ENCODE data around the gene B3GALT4. TPM values are rescaled to one million over a fixed set of nuclear protein-coding genes. Genes with fewer than 3 reads are reported as not detected.
A peak's percentile ranks its signal among the peaks of the same experiment; 100 is the strongest.

Gene B3GALT4
- total RNA-seq, 4 donors from 2014 or later = 8.3 to 33.1 (median 28.5) TPM

GRCh38 chr6:33249732-33250630, 26.9 kb upstream of the B3GALT4 start:
- no peaks in the 10 kb centered on the region for H3K27me3 ChIP-seq
- no peak for DNase-seq
- peaks cover 0 to 5% (median 0%) of the 10 kb centered on the region in 3 donors for H3K36me3 ChIP-seq
- peak overlapping the region; percentile 43 to 60 (median 56) for H3K4me3 ChIP-seq
- TF ChIP-seq CTCF (IDR thresholded peaks at IDR 0.05) (no peak), POLR2A (IDR thresholded peaks at IDR 0.05) (no peak)
- H3K9me3 ChIP-seq = no peaks in the 10 kb centered on the region
- peak overlapping the region; percentile 86 to 93 (median 89) for H3K27ac ChIP-seq
- peaks cover 0 to 19% (median 5%) of the 10 kb centered on the region in 4 donors for H3K4me1 ChIP-seq

- no peaks in the 10 kb centered on the region for H3K27me3 ChIP-seq
Observed at GRCh38 chr6:33250731-33251130, 26.2 kb upstream of the B3GALT4 start.

GRCh38 chr6:33251395-33252012, 25.4 kb upstream of the B3GALT4 start:
- Histone ChIP-seq H3K36me3 (peaks cover 0 to 7% (median 0%) of the 10 kb centered on the region in 3 donors), H3K4me3 (no peak overlapping the region), H3K27ac (no peak overlapping the region), H3K4me1 (peaks cover 0 to 19% (median 5%) of the 10 kb centered on the region in 4 donors), H3K9me3 (no peaks in the 10 kb centered on the region), H3K27me3 (no peaks in the 10 kb centered on the region)
- DNase-seq = no peak
- TF ChIP-seq POLR2A (IDR thresholded peaks at IDR 0.05) (no peak), CTCF (IDR thresholded peaks at IDR 0.05) (no peak)

More at GRCh38 chr6:33250731-33251130, 26.2 kb upstream of the B3GALT4 start:
- no peak for DNase-seq
- Histone ChIP-seq H3K36me3 (peaks cover 0 to 7% (median 0%) of the 10 kb centered on the region in 3 donors), H3K4me3 (no peak overlapping the region), H3K9me3 (no peaks in the 10 kb centered on the region), H3K4me1 (peaks cover 0 to 19% (median 5%) of the 10 kb centered on the region in 4 donors), H3K27ac (no peak overlapping the region)
- TF ChIP-seq CTCF (IDR thresholded peaks at IDR 0.05) = no peak
- TF ChIP-seq POLR2A (IDR thresholded peaks at IDR 0.05) = no peak

- TF ChIP-seq CTCF (IDR thresholded peaks at IDR 0.05) (no peak), POLR2A (IDR thresholded peaks at IDR 0.05) (no peak)
- no peaks in the 10 kb centered on the region for H3K27me3 ChIP-seq
- H3K27ac ChIP-seq = no peak overlapping the region
- H3K9me3 ChIP-seq = no peaks in the 10 kb centered on the region
- H3K36me3 ChIP-seq = peaks cover 0 to 13% (median 0%) of the 10 kb centered on the region in 3 donors
- H3K4me3 ChIP-seq = no peak overlapping the region
- no peak for DNase-seq
- peaks cover 0 to 19% (median 5%) of the 10 kb centered on the region in 4 donors for H3K4me1 ChIP-seq
Observed at GRCh38 chr6:33252759-33253158, 24.2 kb upstream of the B3GALT4 start.

GRCh38 chr6:33254591-33254990, 22.3 kb upstream of the B3GALT4 start:
- H3K36me3 ChIP-seq = peaks cover 0 to 27% (median 0%) of the 10 kb centered on the region in 3 donors
- no peaks in the 10 kb centered on the region for H3K9me3 ChIP-seq
- no peak for DNase-seq

More at GRCh38 chr6:33254591-33254990, 22.3 kb upstream of the B3GALT4 start:
- peaks cover 0 to 13% (median 2%) of the 10 kb centered on the region in 4 donors for H3K4me1 ChIP-seq
- no peak overlapping the region for H3K27ac ChIP-seq
- H3K27me3 ChIP-seq = no peaks in the 10 kb centered on the region
- no peak overlapping the region for H3K4me3 ChIP-seq
- TF ChIP-seq CTCF (IDR thresholded peaks at IDR 0.05) = no peak
- no peak for TF ChIP-seq POLR2A (IDR thresholded peaks at IDR 0.05)

Measured in Peyer's patch (tissue), 4 donors.